GM13976 (cell line): Measurements from ENCODE around the gene CABP2.
"Not testable (repeated sequence)": the region's sequence is repeated elsewhere in the genome, so short reads cannot be mapped to it uniquely, and the experiment has no call there.

ENCODE experiments used
- DNase-seq: peaks from one replicate; pipeline ENCODE4 v3.0.0; 2012; ENCODE audit warnings: low spot score
- in situ Hi-C: fragments of 300-500 bp; cut with MboI; formaldehyde crosslinking; loops from one replicate; pipeline ENCODE4 v1.12.0; 2022; ENCODE audit warnings: low sequenced_read_pairs, mixed read lengths, inconsistent platforms; ENCODE audit not compliant: unreplicated experiment
- TF ChIP-seq, protein P1 (sequence below): IDR thresholded peaks from 2 replicates; pipeline ENCODE4 v1.5.1; 2012; ENCODE audit warnings: borderline replicate concordance, mild to moderate bottlenecking; ENCODE audit not compliant: insufficient read depth; ENCODE audit errors: extremely low read depth, missing control alignments, control extremely low read depth

CABP2 gene

DNA sequence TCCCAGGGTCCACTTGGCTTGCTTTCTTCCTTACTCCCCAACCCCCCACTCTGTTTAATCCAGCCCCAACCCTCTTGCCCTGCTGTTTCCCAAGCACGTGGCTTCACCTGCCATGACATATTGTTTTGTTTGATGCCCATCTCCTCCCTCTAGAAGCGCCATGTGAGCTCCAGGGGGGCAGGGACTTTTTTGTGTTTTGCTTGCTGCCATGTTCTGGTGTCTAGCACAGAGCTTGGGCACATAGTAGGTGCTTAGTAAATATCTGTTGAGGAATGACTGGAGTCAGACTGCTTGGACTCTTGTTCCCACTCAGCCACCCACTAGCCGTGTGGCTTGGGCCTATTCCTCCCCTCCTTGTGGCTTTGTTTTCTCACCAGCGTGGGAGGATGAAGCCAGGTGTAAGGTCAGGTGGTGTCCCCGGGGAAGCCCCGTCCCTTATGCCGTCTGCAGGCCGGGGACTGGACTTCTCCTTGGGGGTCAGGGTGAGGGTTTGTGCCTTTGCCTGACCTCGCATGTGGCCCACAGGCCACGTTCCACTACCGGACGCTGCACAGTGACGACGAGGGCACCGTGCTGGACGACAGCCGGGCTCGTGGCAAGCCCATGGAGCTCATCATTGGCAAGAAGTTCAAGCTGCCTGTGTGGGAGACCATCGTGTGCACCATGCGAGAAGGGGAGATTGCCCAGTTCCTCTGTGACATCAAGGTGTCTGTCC lies 36.6 kb downstream of the CABP2 start:
- TF ChIP-seq, protein P1, sequence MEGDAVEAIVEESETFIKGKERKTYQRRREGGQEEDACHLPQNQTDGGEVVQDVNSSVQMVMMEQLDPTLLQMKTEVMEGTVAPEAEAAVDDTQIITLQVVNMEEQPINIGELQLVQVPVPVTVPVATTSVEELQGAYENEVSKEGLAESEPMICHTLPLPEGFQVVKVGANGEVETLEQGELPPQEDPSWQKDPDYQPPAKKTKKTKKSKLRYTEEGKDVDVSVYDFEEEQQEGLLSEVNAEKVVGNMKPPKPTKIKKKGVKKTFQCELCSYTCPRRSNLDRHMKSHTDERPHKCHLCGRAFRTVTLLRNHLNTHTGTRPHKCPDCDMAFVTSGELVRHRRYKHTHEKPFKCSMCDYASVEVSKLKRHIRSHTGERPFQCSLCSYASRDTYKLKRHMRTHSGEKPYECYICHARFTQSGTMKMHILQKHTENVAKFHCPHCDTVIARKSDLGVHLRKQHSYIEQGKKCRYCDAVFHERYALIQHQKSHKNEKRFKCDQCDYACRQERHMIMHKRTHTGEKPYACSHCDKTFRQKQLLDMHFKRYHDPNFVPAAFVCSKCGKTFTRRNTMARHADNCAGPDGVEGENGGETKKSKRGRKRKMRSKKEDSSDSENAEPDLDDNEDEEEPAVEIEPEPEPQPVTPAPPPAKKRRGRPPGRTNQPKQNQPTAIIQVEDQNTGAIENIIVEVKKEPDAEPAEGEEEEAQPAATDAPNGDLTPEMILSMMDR, result no peak
- in situ Hi-C loops, result no loop called here
- DNase-seq, result peak; percentile 85

DNA sequence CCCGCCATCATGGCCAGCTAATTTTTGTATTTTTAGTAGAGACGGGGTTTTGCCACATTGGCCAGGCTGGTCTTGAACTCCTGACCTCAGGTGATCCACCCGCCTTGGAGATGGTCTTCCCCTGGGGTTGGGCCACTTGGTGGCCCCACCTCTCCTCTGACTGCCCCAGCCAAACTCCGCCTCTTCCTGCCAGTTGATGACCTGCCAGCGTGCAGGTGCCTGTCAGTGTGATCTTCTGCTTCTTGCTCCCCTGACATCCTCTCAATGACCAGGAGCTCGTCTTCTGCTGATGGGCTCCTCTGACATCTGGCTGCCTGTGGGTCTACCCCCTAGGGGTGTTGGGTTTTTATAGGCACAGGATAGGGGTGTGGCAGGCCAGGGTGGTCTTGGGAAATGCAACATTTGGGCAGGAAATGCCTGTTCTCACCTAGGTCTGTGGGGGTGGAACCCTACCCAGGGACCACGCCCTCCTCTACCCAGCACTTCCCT lies 37.3 kb downstream of the CABP2 start:
- in situ Hi-C loops, result not testable (repeated sequence)
- peak; percentile 67 for DNase-seq

DNA sequence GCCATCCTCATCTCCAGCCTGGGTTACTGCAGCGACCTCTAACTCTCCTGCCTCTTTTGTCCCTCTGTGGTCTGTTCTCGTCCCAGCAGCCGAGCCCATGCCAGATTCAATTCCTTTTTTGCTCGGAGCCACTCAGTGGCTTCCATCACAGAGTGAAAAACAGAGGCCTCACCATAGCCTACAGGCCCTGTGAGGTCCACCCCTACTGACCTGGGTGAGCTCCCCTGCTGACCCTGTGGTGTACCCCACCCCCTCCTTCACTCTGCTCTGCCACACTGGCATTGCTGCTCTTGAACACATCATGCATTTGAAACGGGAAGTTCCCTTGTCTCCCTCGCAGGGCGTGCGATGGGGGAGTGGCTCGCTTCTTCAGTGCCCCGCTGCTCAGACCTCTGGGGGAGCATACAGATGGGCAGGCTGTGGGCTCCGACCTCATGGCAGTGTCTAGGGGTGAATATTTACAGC lies 38.4 kb downstream of the CABP2 start:
- TF ChIP-seq, protein P1, result peak; percentile 10
- no peak for DNase-seq
- in situ Hi-C loops, result no loop called here

DNA sequence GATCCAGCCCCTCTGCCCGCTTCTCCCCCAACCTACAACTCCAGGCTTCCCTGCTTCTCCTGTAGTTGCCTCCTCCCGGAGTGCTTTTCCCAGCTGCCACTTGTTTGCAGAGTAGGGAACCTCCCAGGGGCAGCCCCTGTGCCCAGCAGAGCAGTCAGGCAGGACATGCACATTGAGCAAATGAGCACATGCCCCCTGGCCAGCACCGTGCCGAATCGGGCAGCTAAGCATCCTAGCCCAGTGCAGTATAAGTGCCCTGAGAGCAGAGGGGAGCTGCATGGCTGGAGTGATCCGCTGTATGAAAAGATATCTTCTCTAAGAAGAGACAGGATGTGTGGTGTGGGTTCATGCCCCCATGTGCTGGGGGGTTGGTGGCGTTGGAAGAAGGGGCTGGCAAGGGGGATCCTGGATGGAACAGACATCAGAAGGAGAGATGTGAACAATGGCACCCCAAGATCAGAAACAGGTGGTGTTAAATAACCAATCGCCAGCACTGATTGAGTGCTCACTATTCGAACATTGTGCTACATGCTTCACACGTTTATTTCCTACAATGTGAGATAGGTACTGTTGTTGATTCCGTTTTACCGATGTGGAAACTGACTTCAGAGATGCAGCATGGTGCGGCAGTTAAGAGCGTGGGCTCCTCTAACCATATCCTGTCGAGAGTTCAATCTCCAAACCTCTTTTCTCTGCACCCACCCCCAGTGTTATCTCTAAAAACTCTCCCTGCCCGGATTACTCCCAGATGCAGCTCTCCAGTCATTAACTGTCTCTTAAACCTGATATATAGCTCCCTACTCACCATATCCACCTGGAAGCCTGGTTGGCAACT lies 39.2 kb downstream of the CABP2 start:
- peak; percentile 61 for DNase-seq
- in situ Hi-C loops, result no loop called here
- TF ChIP-seq, protein P1, result no peak

DNA sequence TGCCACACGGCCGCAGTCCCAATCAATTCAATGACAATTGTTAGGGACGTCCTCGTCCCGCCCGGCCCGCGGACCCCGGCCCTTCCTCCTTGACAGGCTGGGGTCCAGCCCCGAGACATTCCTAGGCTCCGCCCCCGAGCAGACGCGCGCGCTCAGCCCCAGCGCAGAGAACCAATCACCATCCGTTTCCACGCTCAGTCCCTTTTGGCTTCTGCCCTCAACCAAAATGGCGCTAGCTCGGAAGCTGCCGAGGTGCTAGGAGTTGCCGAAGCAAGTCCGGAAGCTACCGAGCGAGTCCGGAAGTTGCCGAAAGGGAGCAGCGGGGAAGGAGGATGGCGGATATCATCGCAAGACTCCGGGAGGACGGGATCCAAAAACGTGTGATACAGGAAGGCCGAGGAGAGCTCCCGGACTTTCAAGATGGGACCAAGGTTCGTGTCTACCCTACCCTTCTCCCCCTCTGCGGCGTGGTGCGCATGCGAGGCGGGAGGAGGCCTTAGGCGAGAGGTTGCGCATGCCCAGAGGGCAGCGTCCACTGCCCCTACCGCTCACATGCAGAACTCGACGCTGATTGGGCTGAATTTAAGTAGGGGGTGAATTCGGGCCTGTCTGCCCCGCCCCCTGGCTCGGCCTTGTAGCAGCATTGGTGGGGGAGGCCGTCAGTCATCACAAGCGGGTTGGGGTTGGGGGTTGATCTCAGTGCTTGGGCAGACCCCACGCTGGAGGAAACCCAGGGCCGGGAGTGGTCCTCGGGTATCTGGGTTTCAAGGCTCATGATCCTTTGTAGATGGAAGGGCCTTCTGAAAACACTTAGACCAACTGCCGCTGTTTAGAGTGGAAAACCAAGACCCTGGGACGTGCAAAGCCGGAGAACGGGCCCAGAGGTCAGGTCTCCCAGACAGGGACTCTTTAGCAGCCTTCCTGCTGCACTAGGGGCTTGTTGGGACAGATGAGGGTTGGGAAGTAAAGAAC lies 40.1 kb downstream of the CABP2 start, which contains the start of gene AIP:
Gene AIP, plus strand, starts transcription at position 200 of the 972 bp plus-strand sequence. Its CDS starts 133 bp downstream, at position 333.
- in situ Hi-C loops, result no loop called here
- DNase-seq, result peak; percentile 95
- TF ChIP-seq, protein P1, result peak; percentile 11

DNA sequence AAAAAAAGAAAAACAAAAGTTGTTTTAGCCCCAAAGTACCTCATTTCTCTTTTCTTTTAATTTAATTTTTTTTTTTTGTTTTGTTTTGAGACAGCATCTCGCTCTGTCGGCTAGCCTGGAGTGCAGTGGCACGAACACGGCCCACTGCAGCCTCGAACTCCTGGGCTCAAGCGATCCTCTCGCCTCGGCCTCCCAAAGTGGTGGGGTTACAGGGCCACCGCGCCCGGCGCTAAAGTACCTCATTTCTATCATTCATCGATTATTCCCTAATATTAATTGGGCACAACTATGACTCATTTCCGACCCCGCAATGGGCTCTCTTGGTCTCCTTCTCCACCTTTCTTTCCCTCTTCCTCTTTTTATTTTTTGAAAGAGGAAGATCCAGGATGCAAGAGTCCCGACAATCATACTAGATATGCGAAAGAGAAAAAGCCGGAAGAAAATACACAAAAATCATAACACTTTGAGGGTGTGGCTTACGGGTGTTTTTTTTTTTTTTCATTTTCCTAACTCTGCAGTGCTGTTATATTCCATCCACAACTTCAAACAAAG lies 40.9 kb downstream of the CABP2 start:
- no peak for DNase-seq
- in situ Hi-C loops, result no loop called here
- TF ChIP-seq, protein P1, result no peak

DNA sequence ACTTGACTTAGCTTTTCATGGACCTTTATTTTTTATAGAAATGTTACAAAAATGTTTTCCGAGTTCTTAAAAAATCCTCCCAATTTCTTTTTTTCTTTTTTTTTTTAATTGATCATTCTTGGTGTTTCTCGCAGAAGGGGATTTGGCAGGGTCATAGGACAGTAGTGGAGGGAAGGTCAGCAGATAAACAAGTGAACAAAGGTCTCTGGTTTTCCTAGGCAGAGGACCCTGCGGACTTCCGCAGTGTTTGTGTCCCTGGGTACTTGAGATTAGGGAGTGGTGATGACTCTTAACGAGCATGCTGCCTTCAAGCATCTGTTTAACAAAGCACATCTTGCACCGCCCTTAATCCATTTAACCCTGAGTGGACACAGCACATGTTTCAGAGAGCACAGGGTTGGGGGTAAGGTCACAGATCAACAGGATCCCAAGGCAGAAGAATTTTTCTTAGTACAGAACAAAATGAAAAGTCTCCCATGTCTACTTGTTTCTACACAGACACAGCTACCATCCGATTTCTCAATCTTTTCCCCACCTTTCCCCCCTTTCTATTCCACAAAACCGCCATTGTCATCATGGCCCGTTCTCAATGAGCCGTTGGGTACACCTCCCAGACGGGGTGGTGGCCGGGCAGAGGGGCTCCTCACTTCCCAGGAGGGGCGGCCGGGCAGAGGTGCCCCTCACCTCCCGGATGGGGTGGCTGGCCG lies 45.7 kb downstream of the CABP2 start:
- DNase-seq, in situ Hi-C loops: not testable (repeated sequence)

DNA sequence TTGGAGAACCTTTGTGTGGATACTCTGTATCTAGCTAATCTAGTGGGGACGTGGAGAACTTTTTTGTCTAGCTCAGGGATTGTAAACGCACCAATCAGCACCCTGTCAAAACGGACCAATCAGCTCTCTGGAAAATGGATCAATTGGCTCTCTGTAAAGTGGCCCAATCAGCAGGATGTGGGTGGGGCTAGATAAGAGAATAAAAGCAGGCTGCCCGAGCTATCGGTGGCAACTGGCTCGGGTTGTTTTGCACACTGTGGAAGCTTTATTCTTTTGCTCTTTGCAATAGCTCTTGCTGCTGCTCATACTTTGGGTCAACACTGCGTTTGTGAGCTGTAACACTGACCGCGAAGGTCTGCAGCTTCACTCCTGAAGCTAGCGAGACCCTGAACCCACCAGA lies 46.6 kb downstream of the CABP2 start:
- in situ Hi-C loops, DNase-seq: not testable (repeated sequence)
